ENCODE data around the gene COLQ. TPM values are rescaled to one million over a fixed set of nuclear protein-coding genes. Genes with fewer than 3 reads are reported as not detected.
"Not testable (repeated sequence)": the region's sequence is repeated elsewhere in the genome, so short reads cannot be mapped to it uniquely, and the experiment has no call there.

Gene COLQ
- total RNA-seq, 1 experiment from 2014 or later, result 0.64 TPM

- peak overlapping the region; percentile 88 for H3K27ac ChIP-seq (ENCODE audit: low read length)
- TF ChIP-seq CTCF (IDR thresholded peaks at IDR 0.05) (no peak), TCF7L2 (IDR thresholded peaks at IDR 0.05; ENCODE audit: low read depth, low read length) (no peak)
- BruUV-seq (replicated peaks), result no TSS peak
- peaks cover 8% of the 10 kb centered on the region for H3K4me1 ChIP-seq (ENCODE audit: control insufficient read depth, insufficient read depth, low read length)
- intact Hi-C loops (cut with micrococcal nuclease; ENCODE audit: unreplicated experiment) (no loop called here), in situ Hi-C loops (cut with HindIII; ENCODE audit: low pct_unique_long_range_greater_than_20kb, low sequenced_read_pairs) (no loop called here)
- ChIA-PET CTCF (no interaction called here), POLR2A (no interaction called here)
- H3K9me3 ChIP-seq (ENCODE audit: control insufficient read depth, insufficient read depth, low read depth, low read length), result no peaks in the 10 kb centered on the region
- DNase-seq (ENCODE audit: low read depth, low spot score), result no peak
- no peak for ATAC-seq
- no peaks in the 10 kb centered on the region for H3K27me3 ChIP-seq (ENCODE audit: control insufficient read depth, insufficient read depth, low read length)
- H3K36me3 ChIP-seq (ENCODE audit: control insufficient read depth, insufficient read depth, low read length), result peaks cover 12% of the 10 kb centered on the region; the same call in 1 of the 2 replicates
- H3K4me3 ChIP-seq (ENCODE audit: low read depth in 2 of 2, low read length in 2 of 2), result peak overlapping the region; percentile 89 to 90
Observed at GRCh38 chr3:15426579-15427118, 94.9 kb downstream of the COLQ start.

GRCh38 chr3:15420871-15421270, 100.6 kb downstream of the COLQ start:
- Histone ChIP-seq H3K9me3 (ENCODE audit: control insufficient read depth, insufficient read depth, low read depth, low read length) (no peaks in the 10 kb centered on the region), H3K4me1 (ENCODE audit: control insufficient read depth, insufficient read depth, low read length) (peaks cover 3% of the 10 kb centered on the region; the same call in 1 of the 2 replicates), H3K27me3 (ENCODE audit: control insufficient read depth, insufficient read depth, low read length) (no peaks in the 10 kb centered on the region), H3K27ac (ENCODE audit: low read length) (no peak overlapping the region), H3K4me3 (ENCODE audit: low read depth in 2 of 2, low read length in 2 of 2) (no peak overlapping the region), H3K36me3 (ENCODE audit: control insufficient read depth, insufficient read depth, low read length) (no peaks in the 10 kb centered on the region; the same call in 1 of the 2 replicates)
- intact Hi-C loops (cut with micrococcal nuclease; ENCODE audit: unreplicated experiment) (no loop called here), in situ Hi-C loops (cut with HindIII; ENCODE audit: low pct_unique_long_range_greater_than_20kb, low sequenced_read_pairs) (no loop called here)
- DNase-seq (ENCODE audit: low read depth, low spot score) (no peak), ATAC-seq (no peak)
- CTCF ChIA-PET, result no interaction called here
- BruUV-seq (replicated peaks), result no TSS peak
- POLR2A ChIA-PET, result no interaction called here
- no peak for TF ChIP-seq REST (IDR thresholded peaks at IDR 0.05; ENCODE audit: insufficient read depth in 1 of 2, low read depth in 2 of 2, low read length in 1 of 2)
- TF ChIP-seq SIN3A (IDR thresholded peaks at IDR 0.05; ENCODE audit: borderline replicate concordance, insufficient read depth, low read depth, low read length), result no peak
- TF ChIP-seq CTCF (IDR thresholded peaks at IDR 0.05), result no peak
- no peak for TF ChIP-seq TCF7L2 (IDR thresholded peaks at IDR 0.05; ENCODE audit: low read depth, low read length)
- TF ChIP-seq POLR2AphosphoS5 (IDR thresholded peaks at IDR 0.05; ENCODE audit: low read depth, low read length), result no peak

- POLR2A ChIA-PET, CTCF ChIA-PET: not testable (repeated sequence)
Observed at GRCh38 chr3:15410966-15411365, 110.5 kb downstream of the COLQ start.

More at GRCh38 chr3:15410966-15411365, 110.5 kb downstream of the COLQ start:
- H3K9me3 ChIP-seq (ENCODE audit: control insufficient read depth, insufficient read depth, low read depth, low read length); ATAC-seq; DNase-seq (ENCODE audit: low read depth, low spot score); BruUV-seq (replicated peaks); H3K4me3 ChIP-seq (ENCODE audit: low read depth in 2 of 2, low read length in 2 of 2); in situ Hi-C loops (cut with HindIII; ENCODE audit: low pct_unique_long_range_greater_than_20kb, low sequenced_read_pairs); H3K36me3 ChIP-seq (ENCODE audit: control insufficient read depth, insufficient read depth, low read length); H3K4me1 ChIP-seq (ENCODE audit: control insufficient read depth, insufficient read depth, low read length); H3K27ac ChIP-seq (ENCODE audit: low read length); H3K27me3 ChIP-seq (ENCODE audit: control insufficient read depth, insufficient read depth, low read length); intact Hi-C loops (cut with micrococcal nuclease; ENCODE audit: unreplicated experiment): not testable (repeated sequence)
